Measurements from ENCODE around the gene TNFSF12.

DNA sequence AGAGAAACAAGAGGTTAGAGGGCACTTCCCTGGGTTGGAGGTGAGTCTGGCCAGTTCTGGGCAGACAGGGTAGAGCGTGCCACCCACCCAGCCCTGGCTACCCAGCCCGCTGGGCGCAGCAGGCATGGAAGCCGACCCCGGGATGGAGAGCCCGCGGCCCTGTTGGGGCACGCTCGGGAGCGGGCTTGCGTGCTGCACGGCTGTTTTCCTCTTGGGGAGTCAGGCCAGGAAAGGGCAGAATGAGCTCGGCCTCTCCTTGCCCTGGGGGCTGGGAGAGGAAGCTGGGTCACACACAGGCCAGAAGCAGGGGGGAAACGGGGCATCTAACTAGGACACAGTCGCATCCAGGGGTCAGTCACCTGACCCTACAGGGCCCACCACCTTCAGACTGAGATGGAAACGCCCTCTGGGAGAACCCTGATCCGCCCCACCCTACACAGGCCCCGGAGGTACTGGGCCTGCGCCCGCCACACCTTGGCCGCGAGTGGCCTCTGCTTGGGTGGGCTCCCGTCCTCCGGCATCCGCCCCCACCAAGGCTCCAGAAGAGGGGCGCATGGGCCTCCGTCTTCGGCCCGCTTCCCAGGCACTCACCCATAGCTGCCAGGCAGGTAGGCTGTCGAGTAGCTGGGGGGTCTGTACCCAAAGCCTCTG, 39.8 kb downstream of the TNFSF12 start:
- TF ChIP-seq EZH2 (IDR thresholded peaks at IDR 0.05; ENCODE audit: borderline replicate concordance, low read length): no peak
- TF ChIP-seq, protein P1, sequence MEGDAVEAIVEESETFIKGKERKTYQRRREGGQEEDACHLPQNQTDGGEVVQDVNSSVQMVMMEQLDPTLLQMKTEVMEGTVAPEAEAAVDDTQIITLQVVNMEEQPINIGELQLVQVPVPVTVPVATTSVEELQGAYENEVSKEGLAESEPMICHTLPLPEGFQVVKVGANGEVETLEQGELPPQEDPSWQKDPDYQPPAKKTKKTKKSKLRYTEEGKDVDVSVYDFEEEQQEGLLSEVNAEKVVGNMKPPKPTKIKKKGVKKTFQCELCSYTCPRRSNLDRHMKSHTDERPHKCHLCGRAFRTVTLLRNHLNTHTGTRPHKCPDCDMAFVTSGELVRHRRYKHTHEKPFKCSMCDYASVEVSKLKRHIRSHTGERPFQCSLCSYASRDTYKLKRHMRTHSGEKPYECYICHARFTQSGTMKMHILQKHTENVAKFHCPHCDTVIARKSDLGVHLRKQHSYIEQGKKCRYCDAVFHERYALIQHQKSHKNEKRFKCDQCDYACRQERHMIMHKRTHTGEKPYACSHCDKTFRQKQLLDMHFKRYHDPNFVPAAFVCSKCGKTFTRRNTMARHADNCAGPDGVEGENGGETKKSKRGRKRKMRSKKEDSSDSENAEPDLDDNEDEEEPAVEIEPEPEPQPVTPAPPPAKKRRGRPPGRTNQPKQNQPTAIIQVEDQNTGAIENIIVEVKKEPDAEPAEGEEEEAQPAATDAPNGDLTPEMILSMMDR (IDR thresholded peaks at IDR 0.05; ENCODE audit: low read length): no peak

Measured in OCI-LY1 (cell line).